Spleen (tissue), 11 donors: ENCODE results near the gene PDCD10. TPM values are rescaled to one million over a fixed set of nuclear protein-coding genes. Genes with fewer than 3 reads are reported as not detected.
A peak's percentile ranks its signal among the peaks of the same experiment; 100 is the strongest.

ENCODE experiments used
- DNase-seq: peaks from one replicate; pipeline ENCODE4 v3.0.0-alpha.2; 2020
- H3K27ac ChIP-seq, 8 donors: fragments of 200-600 bp; sonication (generic) in 7 of 8; 1 replicate in 4 of 8; 2 replicates in 4 of 8; pipeline versions ENCODE4 v1.5.0 to v1.8.0; 2016 to 2021; ENCODE audit warnings: inconsistent platforms in 4 of 8, mild to moderate bottlenecking in 4 of 8, moderate library complexity in 1 of 8
- H3K27me3 ChIP-seq, 7 donors: fragments of 200-600 bp; sonication (generic) in 6 of 7; replicated peaks in 1 of 7; 1 replicate in 4 of 7; 2 replicates in 3 of 7; pipeline versions ENCODE4 v1.5.0 to v1.8.0; 2016 to 2021; ENCODE audit warnings: inconsistent platforms in 3 of 7, mild to moderate bottlenecking in 1 of 7
- H3K36me3 ChIP-seq, 6 donors: fragments of 200-600 bp; sonication (generic) in 5 of 6; 1 replicate in 4 of 6; 2 replicates in 2 of 6; pipeline versions ENCODE4 v1.5.0 to v1.8.0; 2016 to 2021; ENCODE audit warnings: inconsistent platforms in 2 of 6
- H3K4me1 ChIP-seq, 6 donors: fragments of 200-600 bp; sonication (generic) in 5 of 6; 1 replicate in 3 of 6; 2 replicates in 3 of 6; pipeline versions ENCODE4 v1.5.0 to v1.8.0; 2016 to 2021; ENCODE audit warnings: inconsistent platforms in 3 of 6
- H3K4me3 ChIP-seq, 8 donors: fragments of 200-600 bp; sonication (generic) in 7 of 8; 1 replicate in 4 of 8; 2 replicates in 4 of 8; pipeline versions ENCODE4 v1.5.0 to v1.8.0; 2016 to 2021; ENCODE audit warnings: inconsistent platforms in 4 of 8, mild to moderate bottlenecking in 4 of 8, moderate library complexity in 2 of 8
- H3K9me3 ChIP-seq, 8 donors: fragments of 200-600 bp; sonication (generic) in 7 of 8; 1 replicate in 4 of 8; 2 replicates in 4 of 8; pipeline versions ENCODE4 v1.5.0 to v1.8.0; 2016 to 2021; ENCODE audit warnings: inconsistent platforms in 4 of 8
- POLR2A ChIP-seq, 3 donors: fragments of 450-650 bp; IDR thresholded peaks; one replicate each; pipeline ENCODE4 v1.5.1; 2017; ENCODE audit warnings: antibody characterized with exemption in 3 of 3, mild to moderate bottlenecking in 1 of 3
- POLR2AphosphoS5 ChIP-seq, 3 donors: sonication (generic); formaldehyde crosslinking; IDR thresholded peaks; one replicate each; pipeline ENCODE4 v1.5.1; 2017; ENCODE audit warnings: antibody characterized with exemption in 3 of 3
- WGBS, 5 donors: extraction: QIAGEN DNeasy Blood & Tissue Kit in 3 of 5; methylation state at CpG; one replicate each; pipeline versions ENCODE4 v1.1.5 to v1.1.7; 2013 to 2018; 5-methylcytosine and 5-hydroxymethylcytosine counted together
- intact Hi-C: fragments of 100-400 bp; cut with DNase I; formaldehyde crosslinking; loops from one replicate; pipeline ENCODE4 v1.15.0; 2023; ENCODE audit warnings: low total_unique reads
- polyA plus RNA-seq, 3 donors: library from polyadenylated mRNA; stranded (reverse); fragments of 200-250 nt; gene quantifications; one replicate each; pipeline ENCODE4 v1.2.1, GENCODE V29; 2013
- total RNA-seq, 7 donors: library from RNA; depleted of rRNA in 3 of 7; stranded (reverse); fragments of >200 nt in 3 of 7; fragmentation: NEBNext Ultra II Directional in 4 of 7; extraction: Animal tissue kit (Norgen Biotek cat#: 25700) in 4 of 7; gene quantifications; one replicate each; pipeline versions ENCODE4 v1.1.0 to v1.2.1, GENCODE V29; 2016 to 2021
- TF ChIP-seq, protein P1 (sequence below), 11 experiments: fragments of 200-600 bp in 7 of 11; fragments of 450-650 bp in 4 of 11; sonication (generic) in 4 of 11; IDR thresholded peaks in 8 of 11; conservative IDR thresholded peaks in 3 of 11; 1 replicate in 7 of 11; 2 replicates in 4 of 11; pipeline versions ENCODE4 v1.4.0 to v1.8.0; 2016 to 2021; ENCODE audit warnings: antibody characterized with exemption in 11 of 11, inconsistent platforms in 4 of 11, mild to moderate bottlenecking in 1 of 11
- donor health status: healthy with polysubstance abuse.
- donor health status: DM: no; HTN: no; CAD: no; lungs with moderate emphysema.
- donor health status: DM: no; HTN: no; CAD: no.
- donor health status: Bipolar disorder and iron deficiency.
- donor health status: healthy.
- donor health status: DM: no; HTN: no; CAD: no.
- donor health status: DM: yes; HTN: yes; CAD: no.

PDCD10 gene
- total and polyA plus RNA-seq, 10 donors: 25.5 to 94.5 (median 51.0) TPM

- Histone ChIP-seq H3K4me3 (no peak overlapping the region), H3K9me3 (no peaks in the 10 kb centered on the region), H3K27me3 (no peaks in the 10 kb centered on the region), H3K27ac (peak overlapping the region in 6 of 8 donors; percentile 0 to 65 (median 48)), H3K4me1 (peaks cover 11 to 50% (median 18%) of the 10 kb centered on the region in 6 donors), H3K36me3 (no peaks in the 10 kb centered on the region)
- 95 to 99% (median 96%) methylated on average over 2 of the region's 2 CpGs for WGBS, 5 donors
- TF ChIP-seq POLR2AphosphoS5 (IDR thresholded peaks at IDR 0.05) (no peak), POLR2A (IDR thresholded peaks at IDR 0.05) (no peak)
- TF ChIP-seq, protein P1, sequence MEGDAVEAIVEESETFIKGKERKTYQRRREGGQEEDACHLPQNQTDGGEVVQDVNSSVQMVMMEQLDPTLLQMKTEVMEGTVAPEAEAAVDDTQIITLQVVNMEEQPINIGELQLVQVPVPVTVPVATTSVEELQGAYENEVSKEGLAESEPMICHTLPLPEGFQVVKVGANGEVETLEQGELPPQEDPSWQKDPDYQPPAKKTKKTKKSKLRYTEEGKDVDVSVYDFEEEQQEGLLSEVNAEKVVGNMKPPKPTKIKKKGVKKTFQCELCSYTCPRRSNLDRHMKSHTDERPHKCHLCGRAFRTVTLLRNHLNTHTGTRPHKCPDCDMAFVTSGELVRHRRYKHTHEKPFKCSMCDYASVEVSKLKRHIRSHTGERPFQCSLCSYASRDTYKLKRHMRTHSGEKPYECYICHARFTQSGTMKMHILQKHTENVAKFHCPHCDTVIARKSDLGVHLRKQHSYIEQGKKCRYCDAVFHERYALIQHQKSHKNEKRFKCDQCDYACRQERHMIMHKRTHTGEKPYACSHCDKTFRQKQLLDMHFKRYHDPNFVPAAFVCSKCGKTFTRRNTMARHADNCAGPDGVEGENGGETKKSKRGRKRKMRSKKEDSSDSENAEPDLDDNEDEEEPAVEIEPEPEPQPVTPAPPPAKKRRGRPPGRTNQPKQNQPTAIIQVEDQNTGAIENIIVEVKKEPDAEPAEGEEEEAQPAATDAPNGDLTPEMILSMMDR (IDR thresholded peaks at IDR 0.05 in 8 of 11, conservative IDR thresholded peaks at IDR 0.05 in 3 of 11): no peak
- intact Hi-C loops: no loop called here
- DNase-seq: no peak
Measured at GRCh38 chr3:167749728-167750127, 15.0 kb upstream of the PDCD10 start.

- H3K27me3 ChIP-seq: no peaks in the 10 kb centered on the region
- H3K4me1 ChIP-seq: peaks cover 10 to 45% (median 18%) of the 10 kb centered on the region in 6 donors
- no peak for DNase-seq
- H3K27ac ChIP-seq: no peak overlapping the region
- H3K4me3 ChIP-seq: no peak overlapping the region
- intact Hi-C loops: no loop called here
- no peak for TF ChIP-seq POLR2A (IDR thresholded peaks at IDR 0.05)
- TF ChIP-seq, protein P1 (IDR thresholded peaks at IDR 0.05 in 8 of 11, conservative IDR thresholded peaks at IDR 0.05 in 3 of 11): no peak
- no peak for TF ChIP-seq POLR2AphosphoS5 (IDR thresholded peaks at IDR 0.05)
- no peaks in the 10 kb centered on the region for H3K36me3 ChIP-seq
- H3K9me3 ChIP-seq: no peaks in the 10 kb centered on the region
Measured at GRCh38 chr3:167749209-167749608, 14.5 kb upstream of the PDCD10 start.

DNA sequence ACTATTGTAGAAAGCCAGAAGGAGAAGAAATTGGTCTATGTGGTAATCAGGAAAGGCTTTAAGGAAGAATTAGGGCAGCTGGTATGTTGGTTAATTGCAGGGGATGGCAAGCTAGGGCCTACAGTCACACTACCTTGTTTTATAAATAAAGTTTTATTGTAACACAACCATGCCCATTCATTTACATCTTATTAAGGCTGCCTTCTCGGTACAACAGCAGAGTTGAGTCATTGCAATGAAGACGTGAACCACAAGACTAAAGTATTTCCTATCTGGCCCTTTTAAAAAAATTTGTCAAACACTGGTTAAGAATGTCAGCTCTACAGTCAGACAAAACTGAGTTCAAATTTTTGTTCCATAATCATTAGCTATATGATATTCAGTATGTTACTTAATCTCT lies 9.1 kb upstream of the PDCD10 start:
- H3K9me3 ChIP-seq: no peaks in the 10 kb centered on the region
- H3K4me1 ChIP-seq: peaks cover 0 to 17% (median 1%) of the 10 kb centered on the region in 6 donors
- no peak for DNase-seq
- H3K27ac ChIP-seq: no peak overlapping the region
- WGBS, 5 donors: 76 to 87% (median 80%) methylated on average over 2 of the region's 2 CpGs
- H3K4me3 ChIP-seq: no peak overlapping the region
- H3K27me3 ChIP-seq: no peaks in the 10 kb centered on the region
- TF ChIP-seq POLR2AphosphoS5 (IDR thresholded peaks at IDR 0.05) (no peak), POLR2A (IDR thresholded peaks at IDR 0.05) (no peak)
- TF ChIP-seq, protein P1 (IDR thresholded peaks at IDR 0.05 in 8 of 11, conservative IDR thresholded peaks at IDR 0.05 in 3 of 11): no peak
- intact Hi-C loops: no loop called here
- H3K36me3 ChIP-seq: peaks cover 0 to 3% (median 0%) of the 10 kb centered on the region in 6 donors

GRCh38 chr3:167742338-167742737 lies 7.6 kb upstream of the PDCD10 start:
- intact Hi-C loops: no loop called here
- H3K4me1 ChIP-seq: peaks cover 0 to 27% (median 1%) of the 10 kb centered on the region in 6 donors
- H3K4me3 ChIP-seq: no peak overlapping the region
- DNase-seq: no peak
- WGBS, 5 donors: 63 to 93% (median 83%) methylated on average over 2 of the region's 2 CpGs
- H3K27ac ChIP-seq: no peak overlapping the region
- no peak for TF ChIP-seq POLR2AphosphoS5 (IDR thresholded peaks at IDR 0.05)
- no peak for TF ChIP-seq POLR2A (IDR thresholded peaks at IDR 0.05)
- TF ChIP-seq, protein P1 (IDR thresholded peaks at IDR 0.05 in 8 of 11, conservative IDR thresholded peaks at IDR 0.05 in 3 of 11): no peak
- no peaks in the 10 kb centered on the region for H3K27me3 ChIP-seq
- H3K36me3 ChIP-seq: peaks cover 0 to 3% (median 0%) of the 10 kb centered on the region in 6 donors
- no peaks in the 10 kb centered on the region for H3K9me3 ChIP-seq
